ENCODE data around the gene LCNL1. TPM values are rescaled to one million over a fixed set of nuclear protein-coding genes. Genes with fewer than 3 reads are reported as not detected.

Gene LCNL1
- total and polyA plus RNA-seq, 4 donors = 0.15 to 2.7 (median 1.4) TPM

DNA sequence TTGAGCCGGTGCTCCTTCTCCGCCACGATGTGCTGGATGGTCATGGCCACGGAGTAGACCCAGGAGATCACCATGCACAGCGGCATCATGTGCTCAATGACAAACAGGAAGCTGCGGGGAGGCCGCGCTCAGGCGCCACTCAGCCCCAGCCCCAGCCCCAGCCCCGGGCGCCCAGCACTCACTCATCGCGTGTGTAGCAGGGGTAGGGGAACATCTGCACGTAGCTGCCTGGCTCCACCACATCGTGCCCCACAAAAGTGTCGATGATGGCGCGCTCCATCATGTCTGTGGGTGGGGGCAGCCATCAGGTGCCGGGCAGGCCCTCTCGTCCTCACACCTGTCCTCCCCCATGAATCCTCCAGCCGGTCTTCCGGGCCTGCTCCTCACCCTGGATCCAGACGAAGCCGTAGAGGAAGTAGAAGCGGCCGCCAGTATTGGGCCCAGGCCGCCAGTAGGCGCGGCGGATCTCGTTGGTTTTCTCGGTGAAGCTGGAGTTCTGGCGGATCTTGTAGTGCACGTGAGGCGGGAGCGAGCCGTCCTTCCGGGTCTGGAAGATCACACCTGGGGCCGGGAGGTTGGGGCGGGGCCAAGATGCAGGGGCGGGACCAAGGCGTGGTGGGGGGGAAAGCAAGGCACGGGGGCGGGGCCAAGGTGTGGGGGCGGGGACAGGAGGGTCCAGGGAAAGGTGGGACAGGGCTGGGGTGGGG is 35.2 kb downstream of the LCNL1 start:
- TF ChIP-seq, protein P1, sequence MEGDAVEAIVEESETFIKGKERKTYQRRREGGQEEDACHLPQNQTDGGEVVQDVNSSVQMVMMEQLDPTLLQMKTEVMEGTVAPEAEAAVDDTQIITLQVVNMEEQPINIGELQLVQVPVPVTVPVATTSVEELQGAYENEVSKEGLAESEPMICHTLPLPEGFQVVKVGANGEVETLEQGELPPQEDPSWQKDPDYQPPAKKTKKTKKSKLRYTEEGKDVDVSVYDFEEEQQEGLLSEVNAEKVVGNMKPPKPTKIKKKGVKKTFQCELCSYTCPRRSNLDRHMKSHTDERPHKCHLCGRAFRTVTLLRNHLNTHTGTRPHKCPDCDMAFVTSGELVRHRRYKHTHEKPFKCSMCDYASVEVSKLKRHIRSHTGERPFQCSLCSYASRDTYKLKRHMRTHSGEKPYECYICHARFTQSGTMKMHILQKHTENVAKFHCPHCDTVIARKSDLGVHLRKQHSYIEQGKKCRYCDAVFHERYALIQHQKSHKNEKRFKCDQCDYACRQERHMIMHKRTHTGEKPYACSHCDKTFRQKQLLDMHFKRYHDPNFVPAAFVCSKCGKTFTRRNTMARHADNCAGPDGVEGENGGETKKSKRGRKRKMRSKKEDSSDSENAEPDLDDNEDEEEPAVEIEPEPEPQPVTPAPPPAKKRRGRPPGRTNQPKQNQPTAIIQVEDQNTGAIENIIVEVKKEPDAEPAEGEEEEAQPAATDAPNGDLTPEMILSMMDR (IDR thresholded peaks at IDR 0.05; ENCODE audit: control extremely low read depth, extremely low read depth) = no peak
- peaks cover 0 to 46% (median 6%) of the 10 kb centered on the region in 4 donors for H3K36me3 ChIP-seq (ENCODE audit: control insufficient read depth in 4 of 4, insufficient read depth in 4 of 4, low read length in 4 of 4)
- H3K4me3 ChIP-seq = no peak overlapping the region
- 91 to 92% methylated on average over 42 to 45 of the region's 45 CpGs for WGBS, 2 donors
- ATAC-seq (ENCODE audit: insufficient read depth, low FRiP score) = no peak
- no peak for DNase-seq
- H3K4me1 ChIP-seq (ENCODE audit: control insufficient read depth in 5 of 5, insufficient read depth in 5 of 5, low read length in 5 of 5) = no peaks in the 10 kb centered on the region
- no peak overlapping the region for H3K9ac ChIP-seq (ENCODE audit: insufficient read depth in 1 of 2, low read length in 2 of 2)
- no peak overlapping the region for H3K27ac ChIP-seq (ENCODE audit: low read depth in 1 of 2, low read length in 1 of 2)
- no peaks in the 10 kb centered on the region for H3K27me3 ChIP-seq (ENCODE audit: control insufficient read depth in 3 of 3, insufficient read depth in 3 of 3, low read length in 2 of 3)
- H3K9me3 ChIP-seq (ENCODE audit: control insufficient read depth in 4 of 4, insufficient read depth in 3 of 4, low read length in 3 of 4) = no peaks in the 10 kb centered on the region

DNA sequence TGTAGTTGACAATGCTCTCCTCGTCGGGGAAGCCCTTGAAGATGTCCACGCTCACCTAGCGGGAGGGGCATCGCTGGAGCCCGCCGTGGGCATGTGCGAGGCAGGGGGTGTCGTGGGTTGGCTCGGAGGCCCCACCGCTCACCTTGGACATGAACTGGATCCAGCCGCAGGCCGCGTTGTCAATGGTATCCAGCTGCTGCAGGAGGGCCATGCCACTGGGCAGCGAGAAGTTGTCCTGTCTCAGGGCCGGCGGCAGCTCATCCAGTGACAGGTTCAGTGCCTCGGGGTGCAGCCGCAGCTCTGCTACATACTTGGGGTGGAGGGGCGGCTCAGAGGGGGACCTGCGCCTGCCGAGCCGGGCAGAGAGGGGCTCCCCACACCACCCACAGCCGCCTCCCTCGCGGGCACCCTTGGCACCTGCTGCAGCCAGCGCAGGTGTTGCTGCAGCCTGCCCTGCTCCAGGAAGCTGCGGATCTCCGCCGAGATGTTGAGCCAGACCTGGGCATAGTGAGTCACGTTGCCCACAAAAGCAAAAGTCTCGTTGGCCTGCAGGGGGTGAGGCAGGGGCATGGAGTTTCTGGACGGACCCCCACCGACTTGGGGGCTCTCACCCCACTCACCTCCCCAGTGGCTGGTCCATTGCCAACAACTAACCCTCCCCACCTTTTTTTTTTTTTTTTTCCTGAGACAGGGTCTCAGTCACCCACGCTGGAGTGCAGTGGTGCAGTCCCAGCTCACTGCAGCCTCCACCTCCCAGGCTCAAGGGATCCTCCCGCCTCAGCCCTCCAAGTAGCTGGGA is 36.2 kb downstream of the LCNL1 start:
- peaks cover 0 to 39% (median 6%) of the 10 kb centered on the region in 4 donors for H3K36me3 ChIP-seq (ENCODE audit: control insufficient read depth in 4 of 4, insufficient read depth in 4 of 4, low read length in 4 of 4)
- 90 to 94% methylated on average over 35 to 36 of the region's 36 CpGs for WGBS, 2 donors
- H3K9ac ChIP-seq (ENCODE audit: insufficient read depth in 1 of 2, low read length in 2 of 2) = no peak overlapping the region
- H3K27me3 ChIP-seq (ENCODE audit: control insufficient read depth in 3 of 3, insufficient read depth in 3 of 3, low read length in 2 of 3) = no peaks in the 10 kb centered on the region
- peaks cover 0 to 7% (median 0%) of the 10 kb centered on the region in 5 donors for H3K4me1 ChIP-seq (ENCODE audit: control insufficient read depth in 5 of 5, insufficient read depth in 5 of 5, low read length in 5 of 5)
- H3K9me3 ChIP-seq (ENCODE audit: control insufficient read depth in 4 of 4, insufficient read depth in 3 of 4, low read length in 3 of 4) = no peaks in the 10 kb centered on the region
- DNase-seq (no peak), ATAC-seq (ENCODE audit: insufficient read depth, low FRiP score) (no peak)
- H3K27ac ChIP-seq (ENCODE audit: low read depth in 1 of 2, low read length in 1 of 2) = no peak overlapping the region
- H3K4me3 ChIP-seq = no peak overlapping the region
- TF ChIP-seq, protein P1 (IDR thresholded peaks at IDR 0.05; ENCODE audit: control extremely low read depth, extremely low read depth) = no peak

DNA sequence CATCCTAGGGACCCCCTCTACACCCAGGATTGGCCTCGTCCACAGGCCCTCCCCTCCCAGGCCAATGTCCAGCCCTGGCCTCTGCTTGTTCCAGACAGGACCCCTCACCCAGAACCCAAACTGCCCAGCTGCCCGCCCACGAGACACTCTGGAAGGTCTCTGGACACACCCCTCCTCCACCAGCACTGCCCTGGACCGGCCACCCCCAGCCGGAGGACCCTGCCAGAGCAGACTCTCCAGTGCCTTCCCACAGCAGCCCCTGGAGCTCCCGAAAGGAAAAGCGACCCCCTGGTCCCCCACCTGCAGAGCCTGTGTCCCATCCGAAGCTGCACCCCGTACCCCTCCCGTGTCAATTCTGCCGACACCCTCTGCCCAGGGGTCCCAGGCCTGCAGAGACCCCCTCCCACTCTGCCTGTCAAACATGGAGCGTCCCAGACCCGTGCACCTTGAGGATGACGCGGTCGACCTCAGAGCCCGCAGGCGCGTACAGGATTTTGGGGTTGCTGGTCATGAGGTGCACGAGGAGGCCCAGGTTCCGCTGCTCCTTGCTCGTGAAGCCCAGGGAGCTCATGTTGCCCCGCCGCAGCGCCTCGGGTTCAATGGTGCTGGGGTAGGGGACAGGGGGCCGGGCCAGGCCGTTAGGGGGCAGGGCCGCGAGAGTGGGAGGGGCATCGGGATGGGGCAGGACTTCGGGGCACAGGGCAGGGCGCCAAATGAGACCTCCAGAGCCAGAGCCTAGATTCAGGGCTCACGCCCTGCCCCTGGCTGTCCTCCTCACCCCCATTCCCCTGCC is 37.3 kb downstream of the LCNL1 start:
- H3K27ac ChIP-seq (ENCODE audit: low read depth in 1 of 2, low read length in 1 of 2) = no peak overlapping the region
- no peaks in the 10 kb centered on the region for H3K27me3 ChIP-seq (ENCODE audit: control insufficient read depth in 3 of 3, insufficient read depth in 3 of 3, low read length in 2 of 3)
- ATAC-seq (ENCODE audit: insufficient read depth, low FRiP score) (no peak), DNase-seq (no peak)
- H3K9ac ChIP-seq (ENCODE audit: insufficient read depth in 1 of 2, low read length in 2 of 2) = no peak overlapping the region
- H3K9me3 ChIP-seq (ENCODE audit: control insufficient read depth in 4 of 4, insufficient read depth in 3 of 4, low read length in 3 of 4) = no peaks in the 10 kb centered on the region
- H3K36me3 ChIP-seq (ENCODE audit: control insufficient read depth in 4 of 4, insufficient read depth in 4 of 4, low read length in 4 of 4) = peaks cover 0 to 30% (median 6%) of the 10 kb centered on the region in 4 donors
- WGBS, 2 donors = 95% methylated on average over 34 of the region's 34 CpGs
- no peak overlapping the region for H3K4me3 ChIP-seq
- TF ChIP-seq, protein P1 (IDR thresholded peaks at IDR 0.05; ENCODE audit: control extremely low read depth, extremely low read depth) = no peak
- peaks cover 0 to 7% (median 0%) of the 10 kb centered on the region in 5 donors for H3K4me1 ChIP-seq (ENCODE audit: control insufficient read depth in 5 of 5, insufficient read depth in 5 of 5, low read length in 5 of 5)
